Natural killer cell (primary cell): ENCODE results near the gene ADD1. TPM values are rescaled to one million over a fixed set of nuclear protein-coding genes. Genes with fewer than 3 reads are reported as not detected.
A peak's percentile ranks its signal among the peaks of the same experiment; 100 is the strongest.

ENCODE experiments used
- ATAC-seq, 3 donors: fragments of 150-1000 bp in 2 of 3; fragments of 200-7000 bp in 1 of 3; cut with Tn5 transposase; 1 replicate in 1 of 3; 2 replicates in 2 of 3; pipeline ENCODE4 v1.10.0; 2021; ENCODE audit warnings: mild to moderate bottlenecking in 2 of 3, moderate library complexity in 2 of 3
- DNase-seq, 2 donors: peaks; one replicate each; pipeline versions ENCODE4 v3.0.0 to v3.0.0-alpha.2; 2013 to 2021; ENCODE audit warnings: mixed read lengths in 1 of 2
- H3K27ac ChIP-seq: one replicate; pipeline ENCODE4 v1.5.1; 2013; ENCODE audit warnings: mild to moderate bottlenecking, low read length
- H3K27me3 ChIP-seq: one replicate; pipeline ENCODE4 v1.6.1; 2013; ENCODE audit warnings: low read length; ENCODE audit not compliant: control insufficient read depth, insufficient read depth
- H3K36me3 ChIP-seq: one replicate; pipeline ENCODE4 v1.6.1; 2013; ENCODE audit warnings: low read length; ENCODE audit not compliant: control insufficient read depth, insufficient read depth
- H3K4me1 ChIP-seq: one replicate; pipeline ENCODE4 v1.6.1; 2013; ENCODE audit warnings: low read length; ENCODE audit not compliant: control insufficient read depth, insufficient read depth
- H3K4me3 ChIP-seq: one replicate; pipeline ENCODE4 v1.5.1; 2013; ENCODE audit warnings: low read length
- H3K9me3 ChIP-seq: one replicate; pipeline ENCODE4 v1.6.1; 2013; ENCODE audit warnings: low read length; ENCODE audit not compliant: control insufficient read depth, insufficient read depth
- H3K27ac Mint-ChIP-seq, 2 donors: one replicate each; pipeline ENCODE4 v1.8.0; 2022; ENCODE audit warnings: mild to moderate bottlenecking in 2 of 2, mixed read lengths in 2 of 2, moderate library complexity in 1 of 2
- H3K27me3 Mint-ChIP-seq, 2 donors: one replicate each; pipeline ENCODE4 v1.8.0; 2022; ENCODE audit warnings: low read depth in 2 of 2, mixed read lengths in 2 of 2
- H3K36me3 Mint-ChIP-seq: one replicate; pipeline ENCODE4 v1.8.0; 2022; ENCODE audit warnings: mixed read lengths
- H3K4me1 Mint-ChIP-seq, 2 donors: one replicate each; pipeline ENCODE4 v1.8.0; 2022; ENCODE audit warnings: mixed read lengths in 2 of 2
- H3K4me3 Mint-ChIP-seq: one replicate; pipeline ENCODE4 v1.8.0; 2022; ENCODE audit warnings: mild to moderate bottlenecking, moderate library complexity, mixed read lengths
- H3K9me3 Mint-ChIP-seq, 2 donors: one replicate each; pipeline ENCODE4 v1.8.0; 2022; ENCODE audit warnings: mixed read lengths in 2 of 2
- WGBS: methylation state at CpG from one replicate; pipeline ENCODE4 v1.1.7; 2013; ENCODE audit warnings: missing lambda C conversion rate; ENCODE audit not compliant: insufficient coverage; 5-methylcytosine and 5-hydroxymethylcytosine counted together
- intact Hi-C: fragments of 100-400 bp; cut with micrococcal nuclease; formaldehyde crosslinking; loops from one replicate; pipeline ENCODE4 v1.14.2; 2022
- total RNA-seq, 4 donors: library from RNA; stranded (reverse); fragments of 120-200 nt in 1 of 4; gene quantifications; one replicate each; pipeline versions ENCODE4 v1.2.3 to v1.2.4, GENCODE V29; 2013 to 2022
- TF ChIP-seq, protein P1 (sequence below): fragments of 200-600 bp; IDR thresholded peaks from one replicate; pipeline ENCODE4 v1.8.0; 2022; ENCODE audit warnings: antibody characterized with exemption

ADD1 gene
- total RNA-seq, 3 donors from 2014 or later (not counting 1 experiment from before 2014, with no cell fraction given): 383 to 465 (median 452) TPM

DNA sequence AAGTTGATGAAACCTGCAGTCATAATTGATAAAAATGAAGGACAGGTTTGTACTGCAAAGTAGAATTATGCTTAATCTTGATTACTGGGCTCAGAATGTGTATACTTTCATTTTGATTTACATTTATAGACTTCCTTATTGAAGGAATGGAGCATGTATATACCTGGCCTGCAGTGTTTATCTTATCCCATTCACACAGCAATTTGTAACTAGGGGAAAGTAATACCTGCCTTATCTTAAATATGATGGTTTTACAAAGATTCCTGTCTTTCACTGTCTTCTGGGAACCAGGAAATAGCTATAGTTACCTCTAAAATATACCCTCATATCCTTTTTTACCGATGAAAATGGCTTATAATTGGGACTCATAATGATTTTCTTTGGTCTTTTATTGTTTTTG lies 29.7 kb downstream of the ADD1 start:
- intact Hi-C loops: loop anchor here (10.0 kb wide), 1 partner anchor 59 kb away; no protein-coding TSS in a partner anchor
- Mint-ChIP-seq H3K36me3 (no peaks in the 10 kb centered on the region), H3K27me3 (no peaks in the 10 kb centered on the region), H3K27ac (peak overlapping the region; percentile 63 to 76), H3K4me1 (peaks cover 68 to 73% of the 10 kb centered on the region in 2 donors), H3K9me3 (no peaks in the 10 kb centered on the region), H3K4me3 (no peak overlapping the region)
- 100% methylated on average over 1 of the region's 1 CpG for WGBS
- no peaks in the 10 kb centered on the region for H3K27me3 ChIP-seq
- no peak for DNase-seq
- H3K27ac ChIP-seq: no peak overlapping the region
- peaks cover 31% of the 10 kb centered on the region for H3K36me3 ChIP-seq
- H3K9me3 ChIP-seq: no peaks in the 10 kb centered on the region
- peaks cover 32% of the 10 kb centered on the region for H3K4me1 ChIP-seq
- no peak overlapping the region for H3K4me3 ChIP-seq
- TF ChIP-seq, protein P1, sequence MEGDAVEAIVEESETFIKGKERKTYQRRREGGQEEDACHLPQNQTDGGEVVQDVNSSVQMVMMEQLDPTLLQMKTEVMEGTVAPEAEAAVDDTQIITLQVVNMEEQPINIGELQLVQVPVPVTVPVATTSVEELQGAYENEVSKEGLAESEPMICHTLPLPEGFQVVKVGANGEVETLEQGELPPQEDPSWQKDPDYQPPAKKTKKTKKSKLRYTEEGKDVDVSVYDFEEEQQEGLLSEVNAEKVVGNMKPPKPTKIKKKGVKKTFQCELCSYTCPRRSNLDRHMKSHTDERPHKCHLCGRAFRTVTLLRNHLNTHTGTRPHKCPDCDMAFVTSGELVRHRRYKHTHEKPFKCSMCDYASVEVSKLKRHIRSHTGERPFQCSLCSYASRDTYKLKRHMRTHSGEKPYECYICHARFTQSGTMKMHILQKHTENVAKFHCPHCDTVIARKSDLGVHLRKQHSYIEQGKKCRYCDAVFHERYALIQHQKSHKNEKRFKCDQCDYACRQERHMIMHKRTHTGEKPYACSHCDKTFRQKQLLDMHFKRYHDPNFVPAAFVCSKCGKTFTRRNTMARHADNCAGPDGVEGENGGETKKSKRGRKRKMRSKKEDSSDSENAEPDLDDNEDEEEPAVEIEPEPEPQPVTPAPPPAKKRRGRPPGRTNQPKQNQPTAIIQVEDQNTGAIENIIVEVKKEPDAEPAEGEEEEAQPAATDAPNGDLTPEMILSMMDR: no peak
- no peak for ATAC-seq

DNA sequence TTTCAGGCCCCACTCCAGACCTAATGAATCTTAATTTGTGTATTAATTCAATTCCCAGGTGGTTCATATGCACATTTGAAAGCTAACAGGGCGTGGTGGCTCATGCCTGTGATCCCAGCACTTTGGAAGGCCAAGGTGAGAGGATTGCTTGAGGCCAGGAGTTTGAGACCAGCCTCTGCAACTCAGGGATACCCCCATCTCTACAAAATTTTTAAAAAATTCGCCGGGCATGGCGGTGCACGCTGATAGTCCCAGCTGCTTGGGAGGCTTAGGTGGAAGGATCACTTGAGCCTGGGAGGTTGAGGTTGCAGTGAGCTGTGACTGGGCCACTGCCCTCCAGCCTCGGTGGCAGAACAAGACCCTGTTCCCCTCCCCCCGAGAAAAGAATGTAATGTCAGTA lies 31.2 kb downstream of the ADD1 start:
- Mint-ChIP-seq H3K9me3 (no peaks in the 10 kb centered on the region), H3K36me3 (peaks cover under 1% of the 10 kb centered on the region), H3K4me3 (no peak overlapping the region), H3K4me1 (peaks cover 68 to 73% of the 10 kb centered on the region in 2 donors), H3K27me3 (no peaks in the 10 kb centered on the region), H3K27ac (peak overlapping the region; percentile 56 to 76)
- no peak for ATAC-seq
- H3K9me3 ChIP-seq: no peaks in the 10 kb centered on the region
- H3K4me3 ChIP-seq: no peak overlapping the region
- no peak overlapping the region for H3K27ac ChIP-seq
- peaks cover 28% of the 10 kb centered on the region for H3K36me3 ChIP-seq
- TF ChIP-seq, protein P1: no peak
- 98% methylated on average over 7 of the region's 7 CpGs for WGBS
- no peaks in the 10 kb centered on the region for H3K27me3 ChIP-seq
- H3K4me1 ChIP-seq: peaks cover 23% of the 10 kb centered on the region
- intact Hi-C loops: loop anchor here (10.0 kb wide), 1 partner anchor 60 kb away; no protein-coding TSS in a partner anchor
- no peak for DNase-seq

DNA sequence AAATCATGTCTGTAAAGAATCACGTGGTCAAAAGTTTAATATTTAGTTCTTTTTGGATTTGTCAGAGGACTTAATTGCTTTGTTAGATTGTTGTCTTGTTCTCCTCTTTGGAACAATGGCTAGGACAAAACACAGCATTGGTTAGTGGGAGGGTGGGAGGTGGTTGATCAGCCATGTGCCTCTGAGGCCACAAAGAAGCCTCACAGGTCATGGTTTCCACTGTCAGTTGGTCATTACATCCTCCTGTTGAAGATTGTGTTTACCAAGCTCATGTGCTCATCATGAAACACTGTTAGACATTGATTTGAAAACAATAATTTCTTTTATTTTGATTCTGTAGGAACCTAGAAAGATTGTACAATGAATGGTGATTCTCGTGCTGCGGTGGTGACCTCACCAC lies 31.9 kb downstream of the ADD1 start:
- Histone ChIP-seq H3K4me1 (peaks cover 23% of the 10 kb centered on the region), H3K4me3 (no peak overlapping the region), H3K27me3 (no peaks in the 10 kb centered on the region), H3K27ac (no peak overlapping the region), H3K9me3 (no peaks in the 10 kb centered on the region), H3K36me3 (peaks cover 30% of the 10 kb centered on the region)
- intact Hi-C loops: loop anchor here (10.0 kb wide), 1 partner anchor 61 kb away; no protein-coding TSS in a partner anchor
- H3K4me3 Mint-ChIP-seq: peak overlapping the region; percentile 13
- TF ChIP-seq, protein P1: no peak
- WGBS: 99% methylated on average over 3 of the region's 3 CpGs
- peak overlapping the region; percentile 52 to 56 for H3K27ac Mint-ChIP-seq
- no peaks in the 10 kb centered on the region for H3K9me3 Mint-ChIP-seq
- H3K4me1 Mint-ChIP-seq: peaks cover 65 to 70% of the 10 kb centered on the region in 2 donors
- ATAC-seq: no peak
- no peaks in the 10 kb centered on the region for H3K27me3 Mint-ChIP-seq
- H3K36me3 Mint-ChIP-seq: peaks cover 5% of the 10 kb centered on the region
- no peak for DNase-seq

DNA sequence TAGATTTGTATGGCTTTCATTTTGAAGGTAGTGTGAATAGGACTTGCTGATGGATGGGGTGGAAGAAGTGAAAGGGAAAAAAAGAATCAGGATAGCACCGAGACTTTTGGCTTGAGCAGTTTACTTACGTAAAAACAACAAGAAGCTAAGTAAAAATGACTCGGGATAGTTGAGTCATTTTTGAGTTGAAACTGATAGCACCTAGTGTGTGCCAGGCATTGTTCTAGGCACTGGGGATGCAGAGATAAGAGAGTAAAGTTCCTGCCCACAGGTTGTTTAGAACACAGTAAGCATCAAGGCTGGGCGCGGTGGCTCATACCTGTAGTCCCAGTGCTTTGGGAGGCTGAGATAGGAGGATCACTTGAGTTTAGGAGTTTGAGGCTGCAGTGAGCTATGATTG lies 34.7 kb downstream of the ADD1 start:
- intact Hi-C loops: loop anchor here (10.0 kb wide), 1 partner anchor 64 kb away; no protein-coding TSS in a partner anchor
- DNase-seq (no peak), ATAC-seq (no peak)
- WGBS: 93% methylated on average over 5 of the region's 5 CpGs
- H3K27ac Mint-ChIP-seq: peak overlapping the region; percentile 52 to 78
- Histone ChIP-seq H3K27me3 (no peaks in the 10 kb centered on the region), H3K27ac (no peak overlapping the region), H3K4me1 (peaks cover 12% of the 10 kb centered on the region), H3K36me3 (peaks cover 42% of the 10 kb centered on the region), H3K4me3 (no peak overlapping the region), H3K9me3 (no peaks in the 10 kb centered on the region)
- H3K36me3 Mint-ChIP-seq: peaks cover 5% of the 10 kb centered on the region
- H3K4me1 Mint-ChIP-seq: peaks cover 46 to 47% of the 10 kb centered on the region in 2 donors
- TF ChIP-seq, protein P1: no peak
- H3K27me3 Mint-ChIP-seq: no peaks in the 10 kb centered on the region
- no peaks in the 10 kb centered on the region for H3K9me3 Mint-ChIP-seq
- H3K4me3 Mint-ChIP-seq: no peak overlapping the region
